HEK293T (cell line): Measurements from ENCODE around the gene CCDC17.

Experiments
- CTCF ChIA-PET: fragments of 350-600 bp; formaldehyde crosslinking; extraction: SDS; loops from one replicate; lab custom pipeline; 2021; ENCODE audit warnings: antibody characterized with exemption, inconsistent platforms; lab: Yijun Ruan, JAX
- POLR2A ChIA-PET: fragments of 350-600 bp; formaldehyde crosslinking; extraction: SDS; loops from one replicate; lab custom pipeline; 2020; ENCODE audit warnings: antibody characterized with exemption, inconsistent platforms; lab: Yijun Ruan, JAX
- DNase-seq: peaks from one replicate; pipeline ENCODE4 v3.0.0; 2012; ENCODE audit warnings: mixed read lengths; ENCODE audit errors: extremely low spot score
- ARNT ChIP-seq: fragments of 450-650 bp; IDR thresholded peaks from 2 replicates; pipeline ENCODE4 v1.6.1; 2017; ENCODE audit warnings: mild to moderate bottlenecking
- BHLHE40 ChIP-seq: fragments of 450-650 bp; IDR thresholded peaks from 2 replicates; pipeline ENCODE4 v1.6.1; 2016; ENCODE audit warnings: mild to moderate bottlenecking, moderate library complexity, borderline replicate concordance
- CTBP1 ChIP-seq: fragments of 450-650 bp; IDR thresholded peaks from 2 replicates; pipeline ENCODE4 v1.6.1; 2016; ENCODE audit warnings: borderline replicate concordance
- ELF4 ChIP-seq: fragments of 450-650 bp; IDR thresholded peaks from 2 replicates; pipeline ENCODE4 v1.6.1; 2017; ENCODE audit warnings: antibody characterized with exemption
- FOXA1 ChIP-seq: fragments of 450-650 bp; IDR thresholded peaks from 2 replicates; pipeline ENCODE4 v1.6.1; 2016; ENCODE audit warnings: mild to moderate bottlenecking
- FOXK2 ChIP-seq: fragments of 450-650 bp; IDR thresholded peaks from 2 replicates; pipeline ENCODE4 v1.6.1; 2016; ENCODE audit warnings: mild to moderate bottlenecking
- FOXM1 ChIP-seq: fragments of 450-650 bp; IDR thresholded peaks from 2 replicates; pipeline ENCODE4 v1.6.1; 2017; ENCODE audit warnings: mild to moderate bottlenecking, borderline replicate concordance
- HDGF ChIP-seq: fragments of 450-650 bp; IDR thresholded peaks from 2 replicates; pipeline ENCODE4 v1.6.1; 2017; ENCODE audit warnings: antibody characterized with exemption, borderline replicate concordance
- L3MBTL2 ChIP-seq: fragments of 450-650 bp; conservative IDR thresholded peaks from 2 replicates; pipeline ENCODE4 v1.6.1; 2016; ENCODE audit warnings: mild to moderate bottlenecking
- LEF1 ChIP-seq: fragments of 450-650 bp; IDR thresholded peaks from 2 replicates; pipeline ENCODE4 v1.6.1; 2017; ENCODE audit warnings: mild to moderate bottlenecking, borderline replicate concordance
- NFRKB ChIP-seq: fragments of 450-650 bp; IDR thresholded peaks from 2 replicates; pipeline ENCODE4 v1.6.1; 2016; ENCODE audit warnings: mild to moderate bottlenecking, moderate library complexity
- PKNOX1 ChIP-seq: fragments of 450-650 bp; IDR thresholded peaks from 2 replicates; pipeline ENCODE4 v1.6.1; 2016
- SP1 ChIP-seq: fragments of 450-650 bp; IDR thresholded peaks from 2 replicates; pipeline ENCODE4 v1.6.1; 2017
- SUZ12 ChIP-seq: fragments of 450-650 bp; IDR thresholded peaks from 2 replicates; pipeline ENCODE4 v1.6.1; 2016; ENCODE audit warnings: mild to moderate bottlenecking
- TARDBP ChIP-seq: fragments of 450-650 bp; IDR thresholded peaks from 2 replicates; pipeline ENCODE4 v1.6.1; 2016
- ZNF384 ChIP-seq: fragments of 450-650 bp; IDR thresholded peaks from 2 replicates; pipeline ENCODE4 v1.6.1; 2016

CCDC17 gene

GRCh38 chr1:45660336-45660735 lies 36.5 kb upstream of the CCDC17 start:
- ChIA-PET CTCF (interaction anchor here (0.7 kb wide), 1 partner anchor 12 kb away, joined by 3 read pairs; no protein-coding TSS in a partner anchor), POLR2A (no interaction called here)
- no peak for DNase-seq
- TF ChIP-seq BHLHE40 = no peak
- no peak for TF ChIP-seq ELF4
- no peak for TF ChIP-seq ZNF384
- TF ChIP-seq PKNOX1 = no peak
- no peak for TF ChIP-seq ARNT
- no peak for TF ChIP-seq HDGF
- TF ChIP-seq FOXM1 = no peak
- no peak for TF ChIP-seq SUZ12
- no peak for TF ChIP-seq FOXK2
- TF ChIP-seq L3MBTL2 = no peak
- no peak for TF ChIP-seq TARDBP
- no peak for TF ChIP-seq LEF1
- TF ChIP-seq NFRKB = no peak
- TF ChIP-seq CTBP1 = no peak

GRCh38 chr1:45659222-45659621 lies 35.4 kb upstream of the CCDC17 start:
- no peak for DNase-seq
- CTCF ChIA-PET = interaction anchor here (0.6 kb wide), 1 partner anchor 45 kb away, joined by 3 read pairs; no protein-coding TSS in a partner anchor
- POLR2A ChIA-PET = no interaction called here
- TF ChIP-seq ZNF384 = no peak
- no peak for TF ChIP-seq PKNOX1
- no peak for TF ChIP-seq HDGF
- no peak for TF ChIP-seq NFRKB
- TF ChIP-seq BHLHE40 = no peak
- no peak for TF ChIP-seq ELF4
- no peak for TF ChIP-seq LEF1
- no peak for TF ChIP-seq SUZ12
- TF ChIP-seq SP1 = no peak
- TF ChIP-seq FOXK2 = no peak
- no peak for TF ChIP-seq FOXM1
- TF ChIP-seq TARDBP = no peak
- TF ChIP-seq ARNT = no peak
- TF ChIP-seq CTBP1 = no peak
- TF ChIP-seq L3MBTL2 = no peak
- no peak for TF ChIP-seq FOXA1

GRCh38 chr1:45658171-45658570 lies 34.3 kb upstream of the CCDC17 start:
- DNase-seq = no peak
- TF ChIP-seq CTBP1 (no peak), LEF1 (no peak), FOXA1 (no peak), FOXM1 (no peak), BHLHE40 (no peak), TARDBP (no peak), SP1 (no peak), SUZ12 (no peak), L3MBTL2 (no peak)
- CTCF ChIA-PET = interaction anchor here (0.6 kb wide), 1 partner anchor 65 kb away, joined by 3 read pairs; no protein-coding TSS in a partner anchor
- POLR2A ChIA-PET = no interaction called here

GRCh38 chr1:45656573-45657226 lies 32.8 kb upstream of the CCDC17 start:
- DNase-seq = no peak
- TF ChIP-seq SUZ12 = no peak
- TF ChIP-seq NFRKB = no peak
- TF ChIP-seq LEF1 = no peak
- TF ChIP-seq ZNF384 = no peak
- no peak for TF ChIP-seq ARNT
- TF ChIP-seq CTBP1 = no peak
- TF ChIP-seq PKNOX1 = no peak
- no peak for TF ChIP-seq HDGF
- no peak for TF ChIP-seq FOXK2
- no peak for TF ChIP-seq ELF4
- no peak for TF ChIP-seq SP1
- TF ChIP-seq FOXA1 = no peak
- TF ChIP-seq L3MBTL2 = no peak
- TF ChIP-seq BHLHE40 = no peak
- ChIA-PET CTCF (no interaction called here), POLR2A (no interaction called here)

- TF ChIP-seq FOXA1 (no peak), TARDBP (no peak), ZNF384 (no peak), HDGF (no peak)
- CTCF ChIA-PET = no interaction called here
- POLR2A ChIA-PET = no interaction called here
- no peak for DNase-seq
Measured at GRCh38 chr1:45654540-45655280, 30.9 kb upstream of the CCDC17 start.
